ENCODE measurements around the gene PRPF38B. TPM values are rescaled to one million over a fixed set of nuclear protein-coding genes. Genes with fewer than 3 reads are reported as not detected.

Gene PRPF38B
- polyA plus RNA-seq, 2 of the 4 experiments (the other 2 are of a cell fraction): 38.8 to 41.6 TPM

Other genes with a start within 250 kb of the PRPF38B start
- 0.07 TPM in 1 of 2 replicates, not detected in the other for gene NBPF6, start 242.0 kb upstream of the PRPF38B start, polyA plus RNA-seq (2011; rRNA removed)
- 0.18 TPM in 1 of 3 replicates, not detected in the others for gene NBPF6, start 242.0 kb upstream of the PRPF38B start, polyA plus RNA-seq (2017; fragmentation: RNase III; extraction: RNeasy Plus Mini Kit Qiagen cat#74134 plus additional on column Dnase treatment)
- 7.4 and 7.9 TPM in 2 replicates for gene EEIG2, start 132.2 kb upstream of the PRPF38B start, polyA plus RNA-seq (2011; rRNA removed)
- 4.9 to 5.3 TPM (median 5.2 TPM) in 3 replicates for gene EEIG2, start 132.2 kb upstream of the PRPF38B start, polyA plus RNA-seq (2017; fragmentation: RNase III; extraction: RNeasy Plus Mini Kit Qiagen cat#74134 plus additional on column Dnase treatment)
- 8.7 and 9.7 TPM in 2 replicates for gene HENMT1, start 31.2 kb upstream of the PRPF38B start, polyA plus RNA-seq (2011; rRNA removed)
- gene HENMT1, start 31.2 kb upstream of the PRPF38B start, polyA plus RNA-seq (2017; fragmentation: RNase III; extraction: RNeasy Plus Mini Kit Qiagen cat#74134 plus additional on column Dnase treatment): 6.8 to 10.3 TPM (median 8.1 TPM) in 3 replicates
- not detected in 2 replicates for gene FNDC7, start 20.6 kb downstream of the PRPF38B start, polyA plus RNA-seq (2011; rRNA removed)
- gene FNDC7, start 20.6 kb downstream of the PRPF38B start, polyA plus RNA-seq (2017; fragmentation: RNase III; extraction: RNeasy Plus Mini Kit Qiagen cat#74134 plus additional on column Dnase treatment): 0.03 TPM in 1 of 3 replicates, not detected in the others
- 28.1 and 44.8 TPM in 2 replicates for gene STXBP3, start 54.4 kb downstream of the PRPF38B start, polyA plus RNA-seq (2011; rRNA removed)
- 30.4 to 43.1 TPM (median 31.7 TPM) in 3 replicates for gene STXBP3, start 54.4 kb downstream of the PRPF38B start, polyA plus RNA-seq (2017; fragmentation: RNase III; extraction: RNeasy Plus Mini Kit Qiagen cat#74134 plus additional on column Dnase treatment)
- gene AKNAD1, start 164.8 kb downstream of the PRPF38B start, polyA plus RNA-seq (2011; rRNA removed): 0.56 and 1.1 TPM in 2 replicates
- 0.72 to 1.3 TPM (median 1.2 TPM) in 3 replicates for gene AKNAD1, start 164.8 kb downstream of the PRPF38B start, polyA plus RNA-seq (2017; fragmentation: RNase III; extraction: RNeasy Plus Mini Kit Qiagen cat#74134 plus additional on column Dnase treatment)
- gene GPSM2, start 184.7 kb downstream of the PRPF38B start, polyA plus RNA-seq (2011; rRNA removed): 21.9 and 23.3 TPM in 2 replicates
- gene GPSM2, start 184.7 kb downstream of the PRPF38B start, polyA plus RNA-seq (2017; fragmentation: RNase III; extraction: RNeasy Plus Mini Kit Qiagen cat#74134 plus additional on column Dnase treatment): 13.5 to 13.6 TPM (median 13.5 TPM) in 3 replicates

Measured in A549 (cell line).